Measurements from ENCODE around the gene LTN1. TPM values are rescaled to one million over a fixed set of nuclear protein-coding genes. Genes with fewer than 3 reads are reported as not detected.

Gene LTN1
- total and polyA plus RNA-seq, 2 of the 13 experiments (the other 11 are each of a cell fraction or from before 2014, with no cell fraction given) = 6.7 to 24.6 TPM

GRCh38 chr21:29002442-29003144 lies 9.9 kb upstream of the LTN1 start (continued):
- TF ChIP-seq MEIS2 (CRISPR knock-in tag; IDR thresholded peaks at IDR 0.05) (peak; percentile 76), TCF7 (IDR thresholded peaks at IDR 0.05; ENCODE audit: low read depth) (no peak), DNMT3B (CRISPR knock-in tag; conservative IDR thresholded peaks at IDR 0.05) (peak; percentile 78; the same call in 1 of the 2 replicates), STAT5B (CRISPR knock-in tag; IDR thresholded peaks at IDR 0.05) (no peak), ZBTB42 (CRISPR knock-in tag; IDR thresholded peaks at IDR 0.05) (peak; percentile 73; the same call in 1 of the 2 replicates), KDM3A (CRISPR knock-in tag; IDR thresholded peaks at IDR 0.05; ENCODE audit: low read depth) (peak; percentile 64), NFAT5 (CRISPR knock-in tag; IDR thresholded peaks at IDR 0.05) (peak; percentile 85; the same call in 1 of the 2 replicates), SP1 (IDR thresholded peaks at IDR 0.05) (no peak), SP1 (CRISPR knock-in tag; IDR thresholded peaks at IDR 0.05) (peak; percentile 36; the same call in 1 of the 2 replicates), ZNF598 (CRISPR knock-in tag; IDR thresholded peaks at IDR 0.05; ENCODE audit: borderline replicate concordance) (peak; percentile 52; the same call in 1 of the 2 replicates)
- TF ChIP-seq, protein P1, sequence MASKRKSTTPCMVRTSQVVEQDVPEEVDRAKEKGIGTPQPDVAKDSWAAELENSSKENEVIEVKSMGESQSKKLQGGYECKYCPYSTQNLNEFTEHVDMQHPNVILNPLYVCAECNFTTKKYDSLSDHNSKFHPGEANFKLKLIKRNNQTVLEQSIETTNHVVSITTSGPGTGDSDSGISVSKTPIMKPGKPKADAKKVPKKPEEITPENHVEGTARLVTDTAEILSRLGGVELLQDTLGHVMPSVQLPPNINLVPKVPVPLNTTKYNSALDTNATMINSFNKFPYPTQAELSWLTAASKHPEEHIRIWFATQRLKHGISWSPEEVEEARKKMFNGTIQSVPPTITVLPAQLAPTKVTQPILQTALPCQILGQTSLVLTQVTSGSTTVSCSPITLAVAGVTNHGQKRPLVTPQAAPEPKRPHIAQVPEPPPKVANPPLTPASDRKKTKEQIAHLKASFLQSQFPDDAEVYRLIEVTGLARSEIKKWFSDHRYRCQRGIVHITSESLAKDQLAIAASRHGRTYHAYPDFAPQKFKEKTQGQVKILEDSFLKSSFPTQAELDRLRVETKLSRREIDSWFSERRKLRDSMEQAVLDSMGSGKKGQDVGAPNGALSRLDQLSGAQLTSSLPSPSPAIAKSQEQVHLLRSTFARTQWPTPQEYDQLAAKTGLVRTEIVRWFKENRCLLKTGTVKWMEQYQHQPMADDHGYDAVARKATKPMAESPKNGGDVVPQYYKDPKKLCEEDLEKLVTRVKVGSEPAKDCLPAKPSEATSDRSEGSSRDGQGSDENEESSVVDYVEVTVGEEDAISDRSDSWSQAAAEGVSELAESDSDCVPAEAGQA (IDR thresholded peaks at IDR 0.05; ENCODE audit: low read depth) = peak; percentile 72; the same call in 1 of the 2 replicates
- TF ChIP-seq, protein P1 (CRISPR knock-in tag; IDR thresholded peaks at IDR 0.05; ENCODE audit: borderline replicate concordance) = no peak
- TF ChIP-seq, protein P2, sequence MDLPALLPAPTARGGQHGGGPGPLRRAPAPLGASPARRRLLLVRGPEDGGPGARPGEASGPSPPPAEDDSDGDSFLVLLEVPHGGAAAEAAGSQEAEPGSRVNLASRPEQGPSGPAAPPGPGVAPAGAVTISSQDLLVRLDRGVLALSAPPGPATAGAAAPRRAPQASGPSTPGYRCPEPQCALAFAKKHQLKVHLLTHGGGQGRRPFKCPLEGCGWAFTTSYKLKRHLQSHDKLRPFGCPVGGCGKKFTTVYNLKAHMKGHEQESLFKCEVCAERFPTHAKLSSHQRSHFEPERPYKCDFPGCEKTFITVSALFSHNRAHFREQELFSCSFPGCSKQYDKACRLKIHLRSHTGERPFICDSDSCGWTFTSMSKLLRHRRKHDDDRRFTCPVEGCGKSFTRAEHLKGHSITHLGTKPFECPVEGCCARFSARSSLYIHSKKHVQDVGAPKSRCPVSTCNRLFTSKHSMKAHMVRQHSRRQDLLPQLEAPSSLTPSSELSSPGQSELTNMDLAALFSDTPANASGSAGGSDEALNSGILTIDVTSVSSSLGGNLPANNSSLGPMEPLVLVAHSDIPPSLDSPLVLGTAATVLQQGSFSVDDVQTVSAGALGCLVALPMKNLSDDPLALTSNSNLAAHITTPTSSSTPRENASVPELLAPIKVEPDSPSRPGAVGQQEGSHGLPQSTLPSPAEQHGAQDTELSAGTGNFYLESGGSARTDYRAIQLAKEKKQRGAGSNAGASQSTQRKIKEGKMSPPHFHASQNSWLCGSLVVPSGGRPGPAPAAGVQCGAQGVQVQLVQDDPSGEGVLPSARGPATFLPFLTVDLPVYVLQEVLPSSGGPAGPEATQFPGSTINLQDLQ (CRISPR knock-in tag; IDR thresholded peaks at IDR 0.05) = peak; percentile 70; the same call in 1 of the 2 replicates
- TF ChIP-seq, protein P3, sequence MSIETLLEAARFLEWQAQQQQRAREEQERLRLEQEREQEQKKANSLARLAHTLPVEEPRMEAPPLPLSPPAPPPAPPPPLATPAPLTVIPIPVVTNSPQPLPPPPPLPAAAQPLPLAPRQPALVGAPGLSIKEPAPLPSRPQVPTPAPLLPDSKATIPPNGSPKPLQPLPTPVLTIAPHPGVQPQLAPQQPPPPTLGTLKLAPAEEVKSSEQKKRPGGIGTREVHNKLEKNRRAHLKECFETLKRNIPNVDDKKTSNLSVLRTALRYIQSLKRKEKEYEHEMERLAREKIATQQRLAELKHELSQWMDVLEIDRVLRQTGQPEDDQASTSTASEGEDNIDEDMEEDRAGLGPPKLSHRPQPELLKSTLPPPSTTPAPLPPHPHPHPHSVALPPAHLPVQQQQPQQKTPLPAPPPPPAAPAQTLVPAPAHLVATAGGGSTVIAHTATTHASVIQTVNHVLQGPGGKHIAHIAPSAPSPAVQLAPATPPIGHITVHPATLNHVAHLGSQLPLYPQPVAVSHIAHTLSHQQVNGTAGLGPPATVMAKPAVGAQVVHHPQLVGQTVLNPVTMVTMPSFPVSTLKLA (IDR thresholded peaks at IDR 0.05) = 0 out of 2 replicates have a peak, but pooled peaks have one; percentile 38

All from HepG2 (cell line).